ENCODE measurements around the gene SHC4. TPM values are rescaled to one million over a fixed set of nuclear protein-coding genes. Genes with fewer than 3 reads are reported as not detected.

SHC4 gene
- total RNA-seq, 4 donors from 2014 or later = 1.8 to 2.3 (median 2.1) TPM

DNA sequence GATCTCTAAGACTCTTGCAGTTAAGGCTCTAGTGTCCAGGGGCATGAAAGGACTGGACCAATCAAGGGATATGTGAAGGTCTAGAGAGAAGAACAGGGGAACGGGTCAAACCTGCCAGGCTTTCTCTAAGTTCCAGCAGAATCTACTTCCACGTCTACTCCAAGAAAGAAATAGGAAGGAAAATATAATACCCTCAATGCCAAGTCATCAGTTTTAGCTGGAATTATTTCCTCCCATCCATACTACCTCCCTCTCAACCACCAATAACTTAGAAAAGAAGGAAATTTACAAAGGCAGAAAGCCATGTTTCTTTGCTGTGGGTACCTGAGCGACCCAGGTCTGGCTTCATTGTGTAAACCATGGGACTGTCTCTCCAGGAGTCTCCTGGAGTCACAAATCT is 7.8 kb downstream of the SHC4 start:
- H3K4me3 ChIP-seq = no peak overlapping the region
- TF ChIP-seq POLR2A (IDR thresholded peaks at IDR 0.05; ENCODE audit: low read depth) (no peak), EP300 (IDR thresholded peaks at IDR 0.05) (no peak), POLR2AphosphoS5 (IDR thresholded peaks at IDR 0.05) (no peak)
- TF ChIP-seq, protein P1, sequence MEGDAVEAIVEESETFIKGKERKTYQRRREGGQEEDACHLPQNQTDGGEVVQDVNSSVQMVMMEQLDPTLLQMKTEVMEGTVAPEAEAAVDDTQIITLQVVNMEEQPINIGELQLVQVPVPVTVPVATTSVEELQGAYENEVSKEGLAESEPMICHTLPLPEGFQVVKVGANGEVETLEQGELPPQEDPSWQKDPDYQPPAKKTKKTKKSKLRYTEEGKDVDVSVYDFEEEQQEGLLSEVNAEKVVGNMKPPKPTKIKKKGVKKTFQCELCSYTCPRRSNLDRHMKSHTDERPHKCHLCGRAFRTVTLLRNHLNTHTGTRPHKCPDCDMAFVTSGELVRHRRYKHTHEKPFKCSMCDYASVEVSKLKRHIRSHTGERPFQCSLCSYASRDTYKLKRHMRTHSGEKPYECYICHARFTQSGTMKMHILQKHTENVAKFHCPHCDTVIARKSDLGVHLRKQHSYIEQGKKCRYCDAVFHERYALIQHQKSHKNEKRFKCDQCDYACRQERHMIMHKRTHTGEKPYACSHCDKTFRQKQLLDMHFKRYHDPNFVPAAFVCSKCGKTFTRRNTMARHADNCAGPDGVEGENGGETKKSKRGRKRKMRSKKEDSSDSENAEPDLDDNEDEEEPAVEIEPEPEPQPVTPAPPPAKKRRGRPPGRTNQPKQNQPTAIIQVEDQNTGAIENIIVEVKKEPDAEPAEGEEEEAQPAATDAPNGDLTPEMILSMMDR (IDR thresholded peaks at IDR 0.05) = no peak
- H3K9me3 ChIP-seq = no peaks in the 10 kb centered on the region
- no peaks in the 10 kb centered on the region for H3K27me3 ChIP-seq
- peaks cover 0 to 8% (median 0%) of the 10 kb centered on the region in 4 donors for H3K4me1 ChIP-seq
- no peaks in the 10 kb centered on the region for H3K36me3 ChIP-seq
- DNase-seq (ENCODE audit: extremely low spot score) = no peak
- WGBS = 95% methylated on average over 3 of the region's 3 CpGs
- intact Hi-C loops (cut with DNase I) = no loop called here
- H3K27ac ChIP-seq (replicated peaks in 1 of 4) = no peak overlapping the region

DNA sequence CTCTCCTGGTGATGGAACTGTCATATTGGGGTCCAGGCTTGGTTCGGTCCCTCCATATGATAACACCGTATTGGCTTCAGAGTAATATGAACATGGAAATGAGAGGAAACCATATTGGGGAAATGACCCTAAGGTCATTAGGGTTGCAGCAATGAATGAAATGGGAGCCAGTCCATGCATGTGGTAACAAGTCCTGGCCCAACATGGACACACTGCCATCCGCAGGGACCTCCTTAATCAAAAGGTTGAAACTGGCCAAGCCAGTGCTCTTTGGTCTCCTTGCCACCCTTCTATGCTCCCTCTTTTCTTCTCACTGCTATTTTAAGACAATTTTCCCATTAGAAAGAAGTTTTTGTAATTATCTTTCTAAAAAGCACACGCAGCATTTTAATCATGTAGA is 8.3 kb downstream of the SHC4 start:
- H3K9me3 ChIP-seq = no peaks in the 10 kb centered on the region
- H3K36me3 ChIP-seq = no peaks in the 10 kb centered on the region
- 86% methylated on average over 4 of the region's 4 CpGs for WGBS
- peak; percentile 66 for DNase-seq (ENCODE audit: extremely low spot score)
- H3K27me3 ChIP-seq = no peaks in the 10 kb centered on the region
- intact Hi-C loops (cut with DNase I) = no loop called here
- no peak for TF ChIP-seq POLR2AphosphoS5 (IDR thresholded peaks at IDR 0.05)
- no peak for TF ChIP-seq POLR2A (IDR thresholded peaks at IDR 0.05; ENCODE audit: low read depth)
- H3K4me1 ChIP-seq = peaks cover 0 to 8% (median 0%) of the 10 kb centered on the region in 4 donors
- no peak overlapping the region for H3K27ac ChIP-seq (replicated peaks in 1 of 4)
- H3K4me3 ChIP-seq = no peak overlapping the region

DNA sequence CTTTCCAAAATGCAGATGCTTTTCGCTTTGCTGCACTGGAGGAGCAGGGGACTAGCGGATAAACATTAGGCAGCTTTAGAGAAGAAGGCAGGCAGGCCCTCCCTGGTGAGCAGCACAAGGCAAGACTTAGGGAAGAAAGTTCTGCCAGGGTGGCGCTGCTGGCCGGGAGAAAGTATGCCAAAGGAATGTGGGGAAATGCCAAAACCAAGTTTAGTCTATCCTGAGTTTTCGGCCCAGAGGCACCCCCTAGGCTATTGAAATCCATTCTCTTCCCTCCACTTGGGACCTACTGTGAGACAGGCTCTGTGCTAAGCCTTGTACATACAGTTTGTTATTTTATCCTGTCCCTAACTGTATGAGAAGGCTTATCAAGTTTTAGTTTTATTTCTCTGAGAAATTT is 9.2 kb downstream of the SHC4 start:
- WGBS = 61% methylated on average over 5 of the region's 5 CpGs
- Histone ChIP-seq H3K36me3 (no peaks in the 10 kb centered on the region), H3K9me3 (no peaks in the 10 kb centered on the region), H3K27ac (replicated peaks in 1 of 4) (no peak overlapping the region), H3K4me3 (no peak overlapping the region), H3K27me3 (no peaks in the 10 kb centered on the region), H3K4me1 (peaks cover 0 to 8% (median 0%) of the 10 kb centered on the region in 4 donors)
- DNase-seq (ENCODE audit: extremely low spot score) = peak; percentile 84
- TF ChIP-seq EP300 (IDR thresholded peaks at IDR 0.05) = no peak
- TF ChIP-seq, protein P1 (IDR thresholded peaks at IDR 0.05) = no peak
- TF ChIP-seq POLR2A (IDR thresholded peaks at IDR 0.05; ENCODE audit: low read depth) = no peak
- no peak for TF ChIP-seq POLR2AphosphoS5 (IDR thresholded peaks at IDR 0.05)
- intact Hi-C loops (cut with DNase I) = no loop called here

GRCh38 chr15:48946840-48947187 is 16.9 kb downstream of the SHC4 start:
- no peak for DNase-seq (ENCODE audit: extremely low spot score)
- intact Hi-C loops (cut with DNase I) = no loop called here
- Histone ChIP-seq H3K4me1 (peaks cover 0 to 8% (median 0%) of the 10 kb centered on the region in 4 donors), H3K27me3 (no peaks in the 10 kb centered on the region), H3K36me3 (no peaks in the 10 kb centered on the region), H3K27ac (replicated peaks in 1 of 4) (no peak overlapping the region), H3K4me3 (no peak overlapping the region), H3K9me3 (no peaks in the 10 kb centered on the region)
- 100% methylated on average over 1 of the region's 1 CpG for WGBS
- no peak for TF ChIP-seq POLR2A (IDR thresholded peaks at IDR 0.05; ENCODE audit: low read depth)
- TF ChIP-seq, protein P1 (IDR thresholded peaks at IDR 0.05) = no peak
- no peak for TF ChIP-seq EP300 (IDR thresholded peaks at IDR 0.05)

DNA sequence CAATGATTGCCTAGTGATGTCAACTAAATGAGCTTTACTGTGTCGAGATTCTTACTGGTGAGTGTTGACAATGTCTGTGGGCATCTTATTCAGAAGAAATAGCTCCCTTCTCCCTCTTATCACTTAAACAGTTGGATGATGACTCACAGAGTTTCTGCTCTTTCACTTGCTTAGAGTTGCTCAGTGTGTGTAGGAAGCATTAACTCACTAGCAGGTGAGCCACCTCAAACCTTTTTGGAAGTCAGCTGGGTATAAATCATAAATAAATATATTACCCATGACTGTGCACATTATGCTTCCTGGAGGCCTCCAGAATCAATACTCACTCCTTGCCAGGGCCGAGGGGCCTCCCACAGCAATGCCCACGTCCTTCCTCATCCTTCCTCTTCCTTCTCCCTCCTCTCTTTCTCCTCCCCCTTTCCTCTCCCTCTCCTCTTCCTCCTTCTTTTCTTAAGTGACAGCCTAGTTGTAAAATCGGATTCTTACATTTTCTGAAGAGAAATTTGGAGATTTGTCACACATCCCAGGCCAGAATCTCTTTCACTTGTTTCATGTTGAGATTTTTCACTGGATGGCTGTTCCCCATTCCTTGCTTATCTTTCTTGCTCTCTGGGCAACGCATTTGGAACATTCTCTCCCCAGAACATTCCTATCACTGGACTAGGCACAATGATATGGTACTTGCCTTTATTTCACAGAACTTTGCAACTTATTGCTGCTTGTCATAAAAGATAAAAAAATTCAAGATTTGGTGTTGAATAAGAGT is 17.5 kb downstream of the SHC4 start:
- Histone ChIP-seq H3K27ac (replicated peaks in 1 of 4) (no peak overlapping the region), H3K36me3 (no peaks in the 10 kb centered on the region), H3K4me1 (peaks cover 0 to 8% (median 0%) of the 10 kb centered on the region in 4 donors), H3K9me3 (no peaks in the 10 kb centered on the region), H3K4me3 (no peak overlapping the region), H3K27me3 (no peaks in the 10 kb centered on the region)
- DNase-seq (ENCODE audit: extremely low spot score) = no peak
- intact Hi-C loops (cut with DNase I) = no loop called here
- TF ChIP-seq POLR2A (IDR thresholded peaks at IDR 0.05; ENCODE audit: low read depth) (no peak), EP300 (IDR thresholded peaks at IDR 0.05) (no peak), POLR2AphosphoS5 (IDR thresholded peaks at IDR 0.05) (no peak)
- TF ChIP-seq, protein P1 (IDR thresholded peaks at IDR 0.05) = no peak
- WGBS = 54% methylated on average over 5 of the region's 5 CpGs

Measured in esophagus muscularis mucosa (tissue), 4 donors.